Adrenal gland (tissue), 12 donors: ENCODE measurements around the gene GTF3C5. TPM values are rescaled to one million over a fixed set of nuclear protein-coding genes. Genes with fewer than 3 reads are reported as not detected.

ENCODE experiments used
- DNase-seq, 7 donors: peaks; one replicate each; pipeline ENCODE4 v3.0.0-alpha.2; 2019 to 2020
- H3K27ac ChIP-seq, 5 donors: fragments of 200-600 bp; sonication (generic) in 4 of 5; 1 replicate in 3 of 5; 2 replicates in 2 of 5; pipeline versions ENCODE4 v1.5.1 to v1.8.0; 2016 to 2020; ENCODE audit warnings: mild to moderate bottlenecking in 1 of 5
- H3K27me3 ChIP-seq: fragments of 200-600 bp; 2 replicates; pipeline ENCODE4 v1.8.0; 2021
- H3K36me3 ChIP-seq, 2 donors: fragments of 200-600 bp; replicated peaks in 1 of 2; 1 replicate in 1 of 2; 2 replicates in 1 of 2; pipeline versions ENCODE4 v1.5.1 to v1.8.0; 2018 to 2022
- H3K4me1 ChIP-seq, 2 donors: fragments of 200-600 bp; replicated peaks in 1 of 2; 1 replicate in 1 of 2; 2 replicates in 1 of 2; pipeline versions ENCODE4 v1.5.1 to v1.8.0; 2018 to 2021
- H3K4me3 ChIP-seq, 4 donors: fragments of 200-600 bp; sonication (generic) in 3 of 4; one replicate each; pipeline ENCODE4 v1.5.1; 2016 to 2018
- H3K9me3 ChIP-seq, 3 donors: fragments of 200-600 bp; sonication (generic) in 1 of 3; replicated peaks in 1 of 3; 1 replicate in 2 of 3; 2 replicates in 1 of 3; pipeline versions ENCODE4 v1.5.1 to v1.8.0; 2016 to 2021
- CTCF ChIP-seq, 6 experiments: fragments of 450-650 bp in 4 of 6; fragments of 200-600 bp in 2 of 6; sonication (generic) in 1 of 6; IDR thresholded peaks; 1 replicate in 5 of 6; 2 replicates in 1 of 6; pipeline versions ENCODE4 v1.5.1 to v1.8.0; 2016 to 2021; ENCODE audit warnings: antibody characterized with exemption in 6 of 6, mild to moderate bottlenecking in 2 of 6, moderate library complexity in 1 of 6
- POLR2A ChIP-seq, 2 donors: fragments of 450-650 bp; IDR thresholded peaks; one replicate each; pipeline ENCODE4 v1.6.1; 2017; ENCODE audit warnings: antibody characterized with exemption in 2 of 2, mild to moderate bottlenecking in 2 of 2, moderate library complexity in 1 of 2
- WGBS, 4 donors: extraction: QIAGEN DNeasy Blood & Tissue Kit in 2 of 4; methylation state at CpG; one replicate each; pipeline versions ENCODE4 v1.1.5 to v1.1.7; 2013 to 2017; 5-methylcytosine and 5-hydroxymethylcytosine counted together
- intact Hi-C, 2 donors: fragments of 100-400 bp; cut with DNase I; formaldehyde crosslinking; loops; one replicate each; pipeline versions ENCODE4 v1.14.1 to v1.15.0; 2022 to 2023
- polyA plus RNA-seq, 3 donors: library from polyadenylated mRNA; stranded (reverse); fragments of 200-250 nt in 2 of 3; fragments of 350-450 nt in 1 of 3; fragmentation: Illumina TruSeq in 1 of 3; extraction: RNeasy Lipid Tissue Mini Kit (QIAGEN cat#74804) in 1 of 3; gene quantifications; one replicate each; pipeline ENCODE4 v1.2.3, GENCODE V29; 2013 to 2014
- total RNA-seq, 9 donors: library from RNA; depleted of rRNA in 4 of 9; stranded (reverse); fragments of >200 nt in 4 of 9; fragments of 120-200 nt in 1 of 9; fragmentation: NEBNext Ultra II Directional in 1 of 9; extraction: Animal tissue kit (Norgen Biotek cat#: 25700) in 1 of 9; gene quantifications; one replicate each; pipeline versions ENCODE4 v1.1.0 to v1.2.4, GENCODE V29; 2013 to 2023
- donor health status: healthy with polysubstance abuse.
- donor health status: Bipolar disorder and iron deficiency.
- donor health status: DM: yes; HTN: yes; CAD: no.
- donor health status: DM: no; HTN: no; CAD: no.
- donor health status: DM: no; HTN: no; CAD: no.
- donor health status: DM: yes; HTN: yes; CAD: no.

The GTF3C5 gene
- total and polyA plus RNA-seq, 12 donors = 43.9 to 139 (median 61.5) TPM

GRCh38 chr9:133002147-133003070, 28.4 kb upstream of the GTF3C5 start:
- TF ChIP-seq CTCF (IDR thresholded peaks at IDR 0.05) (no peak), POLR2A (IDR thresholded peaks at IDR 0.05) (no peak)
- Histone ChIP-seq H3K4me1 (no peaks in the 10 kb centered on the region), H3K36me3 (no peaks in the 10 kb centered on the region), H3K27ac (no peak overlapping the region), H3K4me3 (no peak overlapping the region), H3K9me3 (no peaks in the 10 kb centered on the region), H3K27me3 (peaks cover 15% of the 10 kb centered on the region)
- DNase-seq = no peak
- intact Hi-C loops = no loop called here
- WGBS, 4 donors = 57 to 62% (median 59%) methylated on average over 7 to 13 of the region's 13 CpGs

- Histone ChIP-seq H3K36me3 (no peaks in the 10 kb centered on the region), H3K27ac (no peak overlapping the region), H3K27me3 (peaks cover 15% of the 10 kb centered on the region), H3K4me1 (no peaks in the 10 kb centered on the region), H3K9me3 (no peaks in the 10 kb centered on the region), H3K4me3 (no peak overlapping the region)
- WGBS, 4 donors = 47 to 76% (median 63%) methylated on average over 8 to 13 of the region's 13 CpGs
- no peak for DNase-seq
- TF ChIP-seq CTCF (IDR thresholded peaks at IDR 0.05) (no peak), POLR2A (IDR thresholded peaks at IDR 0.05) (no peak)
- intact Hi-C loops = no loop called here
Measured at GRCh38 chr9:133003071-133003461, 27.7 kb upstream of the GTF3C5 start.

- peaks cover 20% of the 10 kb centered on the region for H3K27me3 ChIP-seq
Measured at GRCh38 chr9:133003671-133004090, 27.1 kb upstream of the GTF3C5 start.

More at GRCh38 chr9:133003671-133004090, 27.1 kb upstream of the GTF3C5 start:
- Histone ChIP-seq H3K27ac (no peak overlapping the region), H3K4me3 (no peak overlapping the region), H3K36me3 (no peaks in the 10 kb centered on the region), H3K9me3 (no peaks in the 10 kb centered on the region), H3K4me1 (no peaks in the 10 kb centered on the region)
- DNase-seq = no peak
- TF ChIP-seq POLR2A (IDR thresholded peaks at IDR 0.05) = no peak
- no peak for TF ChIP-seq CTCF (IDR thresholded peaks at IDR 0.05)
- 51 to 65% (median 57%) methylated on average over 3 to 9 of the region's 9 CpGs for WGBS, 4 donors
- intact Hi-C loops = no loop called here
